Coronary artery (tissue), 2 donors: Measurements from ENCODE around the gene MAML3.

Experiments used
- DNase-seq: peaks from one replicate; pipeline ENCODE4 v3.0.0-alpha.2; 2017; ENCODE audit warnings: low spot score
- H3K27ac ChIP-seq, 2 donors: fragments of 200-600 bp; sonication (generic); one replicate each; pipeline ENCODE4 v1.5.1; 2016 to 2019
- H3K4me3 ChIP-seq: fragments of 200-600 bp; sonication (generic); 2 replicates; pipeline ENCODE4 v1.5.1; 2016; ENCODE audit warnings: mild to moderate bottlenecking, moderate library complexity
- TF ChIP-seq, protein P1 (sequence below): fragments of 200-600 bp; sonication (generic); IDR thresholded peaks from one replicate; pipeline ENCODE4 v1.5.1; 2019; ENCODE audit warnings: antibody characterized with exemption

MAML3 gene

GRCh38 chr4:140157341-140157740 is 3.4 kb upstream of the MAML3 start:
- TF ChIP-seq, protein P1, sequence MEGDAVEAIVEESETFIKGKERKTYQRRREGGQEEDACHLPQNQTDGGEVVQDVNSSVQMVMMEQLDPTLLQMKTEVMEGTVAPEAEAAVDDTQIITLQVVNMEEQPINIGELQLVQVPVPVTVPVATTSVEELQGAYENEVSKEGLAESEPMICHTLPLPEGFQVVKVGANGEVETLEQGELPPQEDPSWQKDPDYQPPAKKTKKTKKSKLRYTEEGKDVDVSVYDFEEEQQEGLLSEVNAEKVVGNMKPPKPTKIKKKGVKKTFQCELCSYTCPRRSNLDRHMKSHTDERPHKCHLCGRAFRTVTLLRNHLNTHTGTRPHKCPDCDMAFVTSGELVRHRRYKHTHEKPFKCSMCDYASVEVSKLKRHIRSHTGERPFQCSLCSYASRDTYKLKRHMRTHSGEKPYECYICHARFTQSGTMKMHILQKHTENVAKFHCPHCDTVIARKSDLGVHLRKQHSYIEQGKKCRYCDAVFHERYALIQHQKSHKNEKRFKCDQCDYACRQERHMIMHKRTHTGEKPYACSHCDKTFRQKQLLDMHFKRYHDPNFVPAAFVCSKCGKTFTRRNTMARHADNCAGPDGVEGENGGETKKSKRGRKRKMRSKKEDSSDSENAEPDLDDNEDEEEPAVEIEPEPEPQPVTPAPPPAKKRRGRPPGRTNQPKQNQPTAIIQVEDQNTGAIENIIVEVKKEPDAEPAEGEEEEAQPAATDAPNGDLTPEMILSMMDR, result no peak
- DNase-seq, result no peak
- no peak overlapping the region for H3K27ac ChIP-seq
- H3K4me3 ChIP-seq, result no peak overlapping the region

GRCh38 chr4:140156529-140157171 is 2.7 kb upstream of the MAML3 start:
- H3K4me3 ChIP-seq, result no peak overlapping the region
- TF ChIP-seq, protein P1, result no peak
- H3K27ac ChIP-seq, result no peak overlapping the region
- no peak for DNase-seq

GRCh38 chr4:140154572-140154891 is 548 bp upstream of the MAML3 start:
- H3K4me3 ChIP-seq, result peak overlapping the region; percentile 93
- TF ChIP-seq, protein P1, result no peak
- DNase-seq, result no peak

GRCh38 chr4:140153419-140153717 is 616 bp downstream of the MAML3 start:
- TF ChIP-seq, protein P1, result no peak
- Histone ChIP-seq H3K4me3 (peak overlapping the region; percentile 93), H3K27ac (peak overlapping the region; percentile 97 to 99)
- no peak for DNase-seq

More at GRCh38 chr4:140154572-140154891, 548 bp upstream of the MAML3 start:
- peak overlapping the region; percentile 97 to 99 for H3K27ac ChIP-seq

- peak overlapping the region; percentile 97 to 99 for H3K27ac ChIP-seq
- TF ChIP-seq, protein P1, result no peak
- DNase-seq, result peak; percentile 85
- peak overlapping the region; percentile 93 for H3K4me3 ChIP-seq
Measured at GRCh38 chr4:140152751-140153418, 1.1 kb downstream of the MAML3 start.

DNA sequence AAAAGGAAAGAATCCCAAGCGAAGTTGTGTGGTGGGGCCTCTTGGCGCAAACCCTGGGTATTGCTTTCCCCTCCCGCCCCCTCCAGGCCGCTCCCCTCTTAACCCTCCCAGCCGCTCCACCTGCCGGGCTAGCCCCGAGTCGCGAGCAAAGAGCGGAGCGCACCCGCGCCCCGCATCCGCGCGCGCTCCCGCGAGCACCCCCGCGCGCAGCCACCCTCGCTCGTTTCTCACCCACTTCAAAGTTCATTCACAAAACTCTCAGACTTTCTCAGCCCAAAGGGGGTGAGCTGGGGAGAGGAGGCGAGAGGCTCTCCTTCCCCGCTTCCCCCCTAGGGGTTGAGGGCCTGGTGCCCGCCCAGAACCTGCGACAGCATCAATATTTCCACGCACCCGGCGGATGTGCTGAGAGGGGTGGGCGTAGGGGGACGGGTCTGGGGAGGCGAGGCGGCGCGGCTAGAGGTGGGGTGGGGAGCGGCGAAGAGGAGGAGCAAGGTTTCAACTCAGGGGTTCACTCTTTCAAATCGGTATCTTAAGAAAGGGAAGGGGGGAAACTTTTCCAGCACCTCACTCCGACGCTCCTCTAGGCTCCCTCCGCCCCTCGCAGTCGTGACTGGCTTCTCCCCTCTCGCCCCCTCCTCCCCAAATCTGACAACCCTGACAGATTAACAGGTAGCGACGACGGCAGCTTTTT is 1.8 kb downstream of the MAML3 start:
- TF ChIP-seq, protein P1, result no peak
- H3K4me3 ChIP-seq, result peak overlapping the region; percentile 93
- H3K27ac ChIP-seq, result peak overlapping the region; percentile 97 to 99
- peak; percentile 82 for DNase-seq

DNA sequence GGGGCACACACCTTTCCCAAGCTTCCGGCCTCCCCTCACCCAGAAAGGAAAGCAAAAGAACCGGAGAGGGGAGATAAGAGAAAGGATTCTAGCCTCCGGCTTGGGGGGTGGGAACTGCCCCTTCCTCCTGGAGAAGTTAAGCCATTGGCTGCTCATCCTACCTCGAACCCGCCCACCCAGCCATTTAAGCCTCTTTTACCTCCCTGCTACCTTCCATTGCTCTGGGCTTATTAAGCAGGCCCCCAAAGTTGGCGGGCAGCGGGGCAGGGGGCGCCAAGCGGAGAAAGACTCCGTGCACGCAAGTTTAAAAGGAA is 2.3 kb downstream of the MAML3 start:
- peak; percentile 89 for DNase-seq
- TF ChIP-seq, protein P1, result no peak
- Histone ChIP-seq H3K27ac (peak overlapping the region; percentile 97 to 99), H3K4me3 (peak overlapping the region; percentile 93)
